HG03439 (cell line): ENCODE measurements around the gene KYAT1.
"Not testable (repeated sequence)": the region's sequence is repeated elsewhere in the genome, so short reads cannot be mapped to it uniquely, and the experiment has no call there.

Experiments
- ATAC-seq: cut with Tn5 transposase; IDR thresholded peaks from one replicate; pipeline ENCODE4 v1.9.1; 2021; ENCODE audit warnings: mild to moderate bottlenecking, moderate library complexity; ENCODE audit not compliant: unreplicated experiment

The KYAT1 gene

GRCh38 chr9:128820665-128821583 is 60.8 kb downstream of the KYAT1 start:
- ATAC-seq: no peak

- ATAC-seq: no peak
Observed at GRCh38 chr9:128819716-128820664, 61.8 kb downstream of the KYAT1 start.

GRCh38 chr9:128818839-128819715 is 62.7 kb downstream of the KYAT1 start:
- ATAC-seq: peak; percentile 13

GRCh38 chr9:128818099-128818838 is 63.5 kb downstream of the KYAT1 start, which contains the start of gene ENDOG:
Gene ENDOG, plus strand, starts transcription at chr9:128818500. Its CDS starts 185 bp downstream, at chr9:128818685.
- peak; percentile 83 for ATAC-seq

GRCh38 chr9:128810873-128811272 is 70.9 kb downstream of the KYAT1 start:
- ATAC-seq: no peak

GRCh38 chr9:128809831-128810230 is 71.9 kb downstream of the KYAT1 start:
- ATAC-seq: no peak

- no peak for ATAC-seq
Observed at GRCh38 chr9:128809036-128809599, 72.6 kb downstream of the KYAT1 start.

- ATAC-seq: no peak
Observed at GRCh38 chr9:128808543-128808942, 73.2 kb downstream of the KYAT1 start.

GRCh38 chr9:128807827-128808226 is 73.9 kb downstream of the KYAT1 start:
- ATAC-seq: no peak

- ATAC-seq: no peak
Observed at GRCh38 chr9:128805661-128806060, 76.1 kb downstream of the KYAT1 start.

- ATAC-seq: no peak
Observed at GRCh38 chr9:128802482-128802881, 79.3 kb downstream of the KYAT1 start.

- ATAC-seq: no peak
Observed at GRCh38 chr9:128800061-128800460, 81.7 kb downstream of the KYAT1 start.

- no peak for ATAC-seq
Observed at GRCh38 chr9:128798896-128799295, 82.9 kb downstream of the KYAT1 start.

GRCh38 chr9:128794961-128795360 is 86.8 kb downstream of the KYAT1 start:
- ATAC-seq: not testable (repeated sequence)

GRCh38 chr9:128792978-128793686 is 88.6 kb downstream of the KYAT1 start:
- ATAC-seq: no peak

GRCh38 chr9:128792134-128792533 is 89.6 kb downstream of the KYAT1 start:
- ATAC-seq: no peak

- no peak for ATAC-seq
Observed at GRCh38 chr9:128790536-128790935, 91.2 kb downstream of the KYAT1 start.

- no peak for ATAC-seq
Observed at GRCh38 chr9:128788445-128788844, 93.3 kb downstream of the KYAT1 start.

GRCh38 chr9:128787659-128788058 is 94.1 kb downstream of the KYAT1 start:
- no peak for ATAC-seq
